ENCODE measurements around the gene GPRIN1.

The GPRIN1 gene

GRCh38 chr5:176618783-176619182 is 8.8 kb upstream of the GPRIN1 start:
- TF ChIP-seq POU2F2 (IDR thresholded peaks at IDR 0.05; ENCODE audit: low read depth, low read length) (no peak), PAX5 (IDR thresholded peaks at IDR 0.05; ENCODE audit: insufficient read depth, low read length, severe bottlenecking) (no peak), TAF1 (IDR thresholded peaks at IDR 0.05; ENCODE audit: low read depth, low read length) (no peak), POLR2A (IDR thresholded peaks at IDR 0.05; ENCODE audit: low read depth, low read length) (no peak), SPI1 (IDR thresholded peaks at IDR 0.05; ENCODE audit: low read depth, low read length) (no peak), POLR2AphosphoS5 (IDR thresholded peaks at IDR 0.05; ENCODE audit: low read depth, low read length) (no peak)
- no peak for FAIRE-seq

GRCh38 chr5:176616511-176616910 is 6.6 kb upstream of the GPRIN1 start:
- DNase-seq (ENCODE audit: insufficient read length, low spot score): no peak
- TF ChIP-seq POU2F2 (IDR thresholded peaks at IDR 0.05; ENCODE audit: low read depth, low read length) (no peak), SPI1 (IDR thresholded peaks at IDR 0.05; ENCODE audit: low read depth, low read length) (no peak), POLR2AphosphoS5 (IDR thresholded peaks at IDR 0.05; ENCODE audit: low read depth, low read length) (no peak), TAF1 (IDR thresholded peaks at IDR 0.05; ENCODE audit: low read depth, low read length) (no peak), POLR2A (IDR thresholded peaks at IDR 0.05; ENCODE audit: low read depth, low read length) (no peak), PAX5 (IDR thresholded peaks at IDR 0.05; ENCODE audit: insufficient read depth, low read length, severe bottlenecking) (no peak)
- no peak for FAIRE-seq

More at GRCh38 chr5:176618783-176619182, 8.8 kb upstream of the GPRIN1 start:
- no peak for DNase-seq (ENCODE audit: insufficient read length, low spot score)

- TF ChIP-seq POU2F2 (IDR thresholded peaks at IDR 0.05; ENCODE audit: low read depth, low read length) (no peak), POLR2A (IDR thresholded peaks at IDR 0.05; ENCODE audit: low read depth, low read length) (no peak), PAX5 (IDR thresholded peaks at IDR 0.05; ENCODE audit: insufficient read depth, low read length, severe bottlenecking) (no peak), TAF1 (IDR thresholded peaks at IDR 0.05; ENCODE audit: low read depth, low read length) (no peak), SPI1 (IDR thresholded peaks at IDR 0.05; ENCODE audit: low read depth, low read length) (no peak), POLR2AphosphoS5 (IDR thresholded peaks at IDR 0.05; ENCODE audit: low read depth, low read length) (no peak)
- FAIRE-seq (no peak), DNase-seq (ENCODE audit: insufficient read length, low spot score) (no peak)
Observed at GRCh38 chr5:176614805-176615478, 5.0 kb upstream of the GPRIN1 start.

GRCh38 chr5:176612855-176613254 is 2.9 kb upstream of the GPRIN1 start:
- FAIRE-seq (no peak), DNase-seq (ENCODE audit: insufficient read length, low spot score) (no peak)
- TF ChIP-seq TAF1 (IDR thresholded peaks at IDR 0.05; ENCODE audit: low read depth, low read length) (no peak), SPI1 (IDR thresholded peaks at IDR 0.05; ENCODE audit: low read depth, low read length) (no peak), POU2F2 (IDR thresholded peaks at IDR 0.05; ENCODE audit: low read depth, low read length) (no peak), POLR2A (IDR thresholded peaks at IDR 0.05; ENCODE audit: low read depth, low read length) (no peak), PAX5 (IDR thresholded peaks at IDR 0.05; ENCODE audit: insufficient read depth, low read length, severe bottlenecking) (no peak), POLR2AphosphoS5 (IDR thresholded peaks at IDR 0.05; ENCODE audit: low read depth, low read length) (no peak)

GRCh38 chr5:176612008-176612407 is 2.1 kb upstream of the GPRIN1 start:
- FAIRE-seq (no peak), DNase-seq (ENCODE audit: insufficient read length, low spot score) (no peak)
- no peak for TF ChIP-seq POLR2AphosphoS5 (IDR thresholded peaks at IDR 0.05; ENCODE audit: low read depth, low read length)
- TF ChIP-seq PAX5 (IDR thresholded peaks at IDR 0.05; ENCODE audit: insufficient read depth, low read length, severe bottlenecking): no peak
- no peak for TF ChIP-seq POU2F2 (IDR thresholded peaks at IDR 0.05; ENCODE audit: low read depth, low read length)
- no peak for TF ChIP-seq POLR2A (IDR thresholded peaks at IDR 0.05; ENCODE audit: low read depth, low read length)

- TF ChIP-seq SPI1 (IDR thresholded peaks at IDR 0.05; ENCODE audit: low read depth, low read length): no peak
- no peak for TF ChIP-seq POLR2A (IDR thresholded peaks at IDR 0.05; ENCODE audit: low read depth, low read length)
- no peak for TF ChIP-seq POU2F2 (IDR thresholded peaks at IDR 0.05; ENCODE audit: low read depth, low read length)
- no peak for TF ChIP-seq PAX5 (IDR thresholded peaks at IDR 0.05; ENCODE audit: insufficient read depth, low read length, severe bottlenecking)
- no peak for TF ChIP-seq TAF1 (IDR thresholded peaks at IDR 0.05; ENCODE audit: low read depth, low read length)
- no peak for TF ChIP-seq POLR2AphosphoS5 (IDR thresholded peaks at IDR 0.05; ENCODE audit: low read depth, low read length)
- FAIRE-seq (peak; percentile 50), DNase-seq (ENCODE audit: insufficient read length, low spot score) (no peak)
Observed at GRCh38 chr5:176611435-176611834, 1.5 kb upstream of the GPRIN1 start.

- DNase-seq (ENCODE audit: insufficient read length, low spot score) (no peak), FAIRE-seq (no peak)
- no peak for TF ChIP-seq TAF1 (IDR thresholded peaks at IDR 0.05; ENCODE audit: low read depth, low read length)
- no peak for TF ChIP-seq POLR2AphosphoS5 (IDR thresholded peaks at IDR 0.05; ENCODE audit: low read depth, low read length)
- no peak for TF ChIP-seq SPI1 (IDR thresholded peaks at IDR 0.05; ENCODE audit: low read depth, low read length)
- no peak for TF ChIP-seq POU2F2 (IDR thresholded peaks at IDR 0.05; ENCODE audit: low read depth, low read length)
- no peak for TF ChIP-seq POLR2A (IDR thresholded peaks at IDR 0.05; ENCODE audit: low read depth, low read length)
- no peak for TF ChIP-seq PAX5 (IDR thresholded peaks at IDR 0.05; ENCODE audit: insufficient read depth, low read length, severe bottlenecking)
Observed at GRCh38 chr5:176610435-176610773, 448 bp upstream of the GPRIN1 start.

GRCh38 chr5:176608937-176609723 is 826 bp downstream of the GPRIN1 start:
- DNase-seq (ENCODE audit: insufficient read length, low spot score): no peak
- peak; percentile 85 for FAIRE-seq
- TF ChIP-seq POLR2A (IDR thresholded peaks at IDR 0.05; ENCODE audit: low read depth, low read length) (no peak), POLR2AphosphoS5 (IDR thresholded peaks at IDR 0.05; ENCODE audit: low read depth, low read length) (no peak), TAF1 (IDR thresholded peaks at IDR 0.05; ENCODE audit: low read depth, low read length) (no peak), PAX5 (IDR thresholded peaks at IDR 0.05; ENCODE audit: insufficient read depth, low read length, severe bottlenecking) (no peak), SPI1 (IDR thresholded peaks at IDR 0.05; ENCODE audit: low read depth, low read length) (no peak), POU2F2 (IDR thresholded peaks at IDR 0.05; ENCODE audit: low read depth, low read length) (no peak)

GRCh38 chr5:176608142-176608705 is 1.7 kb downstream of the GPRIN1 start:
- FAIRE-seq (no peak), DNase-seq (ENCODE audit: insufficient read length, low spot score) (no peak)
- no peak for TF ChIP-seq TAF1 (IDR thresholded peaks at IDR 0.05; ENCODE audit: low read depth, low read length)
- no peak for TF ChIP-seq PAX5 (IDR thresholded peaks at IDR 0.05; ENCODE audit: insufficient read depth, low read length, severe bottlenecking)
- TF ChIP-seq SPI1 (IDR thresholded peaks at IDR 0.05; ENCODE audit: low read depth, low read length): no peak
- no peak for TF ChIP-seq POLR2AphosphoS5 (IDR thresholded peaks at IDR 0.05; ENCODE audit: low read depth, low read length)
- no peak for TF ChIP-seq POLR2A (IDR thresholded peaks at IDR 0.05; ENCODE audit: low read depth, low read length)
- no peak for TF ChIP-seq POU2F2 (IDR thresholded peaks at IDR 0.05; ENCODE audit: low read depth, low read length)
